GM10266 (cell line): ENCODE measurements around the gene PURA.
"Not testable (repeated sequence)": the region's sequence is repeated elsewhere in the genome, so short reads cannot be mapped to it uniquely, and the experiment has no call there.

ENCODE experiments used
- DNase-seq: peaks from one replicate; pipeline ENCODE4 v3.0.0; 2012; ENCODE audit errors: extremely low spot score
- CTCF ChIP-seq: IDR thresholded peaks from 2 replicates; pipeline ENCODE4 v1.5.1; 2012; ENCODE audit warnings: mild to moderate bottlenecking, low read depth; ENCODE audit not compliant: control insufficient read depth, insufficient read depth; ENCODE audit errors: missing control alignments

PURA gene

GRCh38 chr5:140152022-140152999 is 38.4 kb downstream of the PURA start:
- no peak for TF ChIP-seq CTCF
- no peak for DNase-seq

- no peak for DNase-seq
- no peak for TF ChIP-seq CTCF
Observed at GRCh38 chr5:140153255-140153654, 39.3 kb downstream of the PURA start.

GRCh38 chr5:140153905-140154304 is 40.0 kb downstream of the PURA start:
- DNase-seq = no peak
- TF ChIP-seq CTCF = no peak

GRCh38 chr5:140154710-140155381 is 40.9 kb downstream of the PURA start:
- DNase-seq = not testable (repeated sequence)

- TF ChIP-seq CTCF = peak; percentile 97
- DNase-seq = peak; percentile 89
Observed at GRCh38 chr5:140157032-140157781, 43.3 kb downstream of the PURA start.

- no peak for TF ChIP-seq CTCF
Observed at GRCh38 chr5:140159014-140159927, 45.4 kb downstream of the PURA start.

More at GRCh38 chr5:140159014-140159927, 45.4 kb downstream of the PURA start:
- DNase-seq = no peak
